ENCODE measurements around the gene ULBP2.
A peak's percentile ranks its signal among the peaks of the same experiment; 100 is the strongest.
"Not testable (repeated sequence)": the region's sequence is repeated elsewhere in the genome, so short reads cannot be mapped to it uniquely, and the experiment has no call there.

ULBP2 gene

DNA sequence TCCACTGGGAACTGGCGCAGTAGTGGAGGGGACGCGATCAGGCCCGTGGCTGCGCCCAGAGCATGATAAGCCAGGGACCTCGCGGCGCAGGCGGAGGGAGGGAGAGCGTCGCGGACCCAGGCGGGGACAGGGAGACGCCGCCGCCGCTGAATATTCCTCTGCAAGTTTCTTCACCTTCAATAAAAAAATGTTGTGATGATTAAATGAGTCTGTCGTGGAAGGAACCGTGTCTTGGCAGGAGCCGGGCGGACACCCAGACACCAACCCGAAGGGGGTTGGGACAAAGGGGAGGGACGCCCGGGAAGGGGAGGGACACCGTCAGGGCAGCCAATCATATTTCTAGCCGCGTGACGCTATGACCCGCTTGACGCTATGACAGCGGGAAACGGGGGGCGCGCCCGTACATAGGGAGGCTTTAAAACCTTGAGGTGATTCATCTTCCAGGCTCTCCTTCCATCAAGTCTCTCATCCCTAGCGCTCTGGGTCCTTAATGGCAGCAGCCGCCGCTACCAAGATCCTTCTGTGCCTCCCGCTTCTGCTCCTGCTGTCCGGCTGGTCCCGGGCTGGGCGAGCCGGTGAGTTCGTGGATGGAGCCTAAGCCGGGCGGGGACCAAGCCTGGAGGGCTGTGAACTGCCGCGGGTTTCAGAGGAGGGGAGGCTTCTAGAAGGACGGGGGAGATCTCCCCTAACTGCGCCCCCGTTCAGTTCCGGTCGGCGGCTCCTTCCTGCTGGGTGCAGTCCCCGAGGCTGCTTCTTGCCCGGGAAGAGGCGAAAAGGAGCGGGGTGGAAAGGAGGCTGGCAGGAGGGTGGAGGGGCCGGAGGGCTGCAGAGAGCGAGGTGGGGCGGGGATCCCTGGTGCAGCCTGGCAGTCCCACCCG lies at the start of gene ULBP2:
TSS of gene ULBP2 (plus strand) at position 432 of the 878 bp plus-strand sequence. CDS start at position 491, 59 bp downstream.
- DNase-seq (ENCODE audit: low spot score): peak; percentile 80

DNA sequence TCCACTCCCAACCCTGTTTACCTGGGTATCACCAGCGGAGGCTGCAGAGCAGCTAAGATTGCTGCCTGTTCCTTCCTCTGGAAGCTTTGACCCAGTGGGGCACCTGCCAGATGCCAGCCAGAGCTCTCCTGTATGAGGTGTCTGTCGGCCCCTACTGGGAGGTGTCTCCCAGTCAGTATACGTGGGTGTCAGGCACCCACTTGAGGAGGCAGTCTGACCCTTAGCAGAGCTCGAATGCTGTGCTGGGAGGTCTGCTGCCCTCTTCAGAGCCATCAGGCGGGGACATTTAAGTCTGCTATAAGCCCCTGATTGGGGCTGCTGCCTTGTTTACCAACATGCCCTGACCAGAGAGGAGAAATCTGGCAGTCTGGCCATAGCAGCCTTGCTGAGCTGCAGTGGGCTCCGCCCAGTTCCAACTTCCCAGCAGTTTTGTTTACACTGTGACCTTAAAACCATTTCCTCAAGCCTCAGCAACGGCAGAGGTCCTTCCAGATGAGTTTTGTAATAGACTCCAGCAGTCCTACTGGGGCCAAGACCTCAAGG lies 46.7 kb upstream of the ULBP2 start:
- DNase-seq (ENCODE audit: low spot score): peak; percentile 39

DNA sequence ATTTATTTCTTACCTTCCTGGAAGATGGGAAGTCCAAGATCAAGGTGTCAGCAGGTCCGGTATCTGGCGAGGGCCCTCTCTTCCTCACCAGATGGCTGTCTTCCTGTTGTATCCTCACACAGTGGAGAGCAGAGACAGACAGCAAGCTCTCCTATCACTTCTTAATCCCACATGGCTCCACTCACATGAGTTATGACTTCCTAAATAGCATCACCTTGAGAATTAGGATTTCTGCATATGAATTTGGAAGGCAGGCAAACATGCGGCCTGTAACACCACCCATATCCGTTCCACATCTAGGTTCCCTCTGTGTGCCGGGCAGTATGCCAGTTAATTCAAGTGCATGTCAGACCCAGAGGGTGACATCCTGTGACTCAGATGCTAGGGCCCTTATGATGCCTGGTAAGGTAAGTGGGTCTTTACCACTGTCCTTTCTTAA lies 46.0 kb upstream of the ULBP2 start:
- DNase-seq (ENCODE audit: low spot score): no peak

- DNase-seq (ENCODE audit: low spot score): no peak
Observed at GRCh38 chr6:149896491-149896890, 45.3 kb upstream of the ULBP2 start.

- no peak for DNase-seq (ENCODE audit: low spot score)
Observed at GRCh38 chr6:149897015-149897697, 44.7 kb upstream of the ULBP2 start.

- peak; percentile 40 for DNase-seq (ENCODE audit: low spot score)
Observed at GRCh38 chr6:149897855-149898744, 43.7 kb upstream of the ULBP2 start, which contains the start of gene RAET1E. RAET1E (minus strand) TSS chr6:149898113; CDS start chr6:149890901, 7,212 bp downstream.

DNA sequence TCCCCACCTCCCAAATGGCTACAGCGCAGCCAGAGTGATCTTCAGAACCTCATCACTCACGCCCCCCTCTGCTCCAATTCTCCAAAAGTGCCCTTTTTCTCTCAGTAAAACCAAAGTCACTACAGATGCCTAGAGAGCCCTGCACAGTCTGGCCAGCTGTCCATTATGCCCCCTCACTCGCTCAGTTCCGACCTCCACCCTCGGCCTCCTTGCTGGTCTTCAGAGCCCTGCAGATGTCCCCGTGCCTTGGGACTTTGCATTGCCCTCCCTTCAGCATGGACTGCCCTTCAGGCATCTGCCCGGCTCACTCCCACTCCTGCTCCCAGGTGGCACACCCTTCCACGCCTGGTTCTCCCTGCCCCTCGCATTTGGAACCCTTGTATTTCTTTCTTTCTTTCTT lies 42.8 kb upstream of the ULBP2 start:
- peak; percentile 37 for DNase-seq (ENCODE audit: low spot score)

DNA sequence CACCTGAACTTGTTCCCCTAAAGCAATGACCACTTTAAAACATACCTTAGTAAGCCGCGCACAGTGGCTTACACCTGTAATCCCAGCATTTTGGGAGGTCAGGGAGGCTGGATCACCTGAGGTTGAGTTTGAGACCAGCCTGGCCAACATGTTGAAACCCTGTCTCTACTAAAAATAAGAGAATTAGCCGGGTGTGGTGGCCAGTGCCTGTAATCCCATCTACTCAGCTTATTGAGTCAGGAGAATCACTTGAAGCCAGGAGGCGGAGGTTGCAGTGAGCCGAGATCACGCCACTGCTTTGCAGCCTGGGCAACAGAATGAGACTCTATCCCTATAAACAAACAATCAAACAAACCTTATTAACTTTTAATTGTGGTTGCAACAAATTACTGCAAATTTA lies 42.3 kb upstream of the ULBP2 start:
- DNase-seq (ENCODE audit: low spot score): no peak

GRCh38 chr6:149899926-149900619 lies 41.7 kb upstream of the ULBP2 start:
- DNase-seq (ENCODE audit: low spot score): no peak

DNA sequence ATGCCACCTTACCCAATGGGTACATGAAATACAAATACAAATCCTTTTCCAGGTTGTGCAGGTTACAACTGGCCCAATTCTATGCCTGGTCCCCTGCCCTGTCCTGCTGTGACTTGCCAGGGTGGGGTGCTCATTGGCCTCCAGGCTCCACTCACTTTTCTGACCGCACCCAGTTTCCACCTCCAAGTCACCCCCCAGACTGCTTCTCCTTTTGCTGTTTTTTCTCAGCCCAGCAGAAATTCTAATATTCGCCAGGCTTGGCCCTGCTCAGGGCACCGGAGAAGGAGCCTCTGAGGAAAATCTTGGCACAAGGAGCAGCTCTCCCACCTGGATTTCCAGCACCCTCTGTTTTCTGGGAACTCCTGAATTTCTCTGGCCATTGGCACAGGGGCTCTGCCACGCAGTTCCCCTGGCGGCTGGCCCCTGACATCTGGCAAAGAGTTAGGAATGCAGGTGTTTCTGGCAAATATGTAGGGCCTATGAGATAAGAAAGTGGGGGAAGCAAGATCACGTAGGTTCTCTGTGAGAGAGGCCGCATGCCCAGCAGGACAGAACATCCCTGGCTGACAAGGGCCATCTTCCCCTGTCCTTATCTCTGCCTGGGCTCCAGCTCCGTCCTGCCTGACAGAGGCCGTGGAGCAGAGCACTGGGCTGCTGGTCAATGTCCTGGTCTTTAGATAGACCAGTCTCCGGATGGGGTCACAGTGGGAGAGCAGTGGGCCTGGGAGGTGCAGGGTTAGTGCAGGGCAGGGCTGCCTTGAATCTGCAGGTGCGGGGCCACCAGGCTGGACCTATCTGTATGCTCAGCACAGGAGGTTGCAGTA lies 41.0 kb upstream of the ULBP2 start:
- no peak for DNase-seq (ENCODE audit: low spot score)

DNA sequence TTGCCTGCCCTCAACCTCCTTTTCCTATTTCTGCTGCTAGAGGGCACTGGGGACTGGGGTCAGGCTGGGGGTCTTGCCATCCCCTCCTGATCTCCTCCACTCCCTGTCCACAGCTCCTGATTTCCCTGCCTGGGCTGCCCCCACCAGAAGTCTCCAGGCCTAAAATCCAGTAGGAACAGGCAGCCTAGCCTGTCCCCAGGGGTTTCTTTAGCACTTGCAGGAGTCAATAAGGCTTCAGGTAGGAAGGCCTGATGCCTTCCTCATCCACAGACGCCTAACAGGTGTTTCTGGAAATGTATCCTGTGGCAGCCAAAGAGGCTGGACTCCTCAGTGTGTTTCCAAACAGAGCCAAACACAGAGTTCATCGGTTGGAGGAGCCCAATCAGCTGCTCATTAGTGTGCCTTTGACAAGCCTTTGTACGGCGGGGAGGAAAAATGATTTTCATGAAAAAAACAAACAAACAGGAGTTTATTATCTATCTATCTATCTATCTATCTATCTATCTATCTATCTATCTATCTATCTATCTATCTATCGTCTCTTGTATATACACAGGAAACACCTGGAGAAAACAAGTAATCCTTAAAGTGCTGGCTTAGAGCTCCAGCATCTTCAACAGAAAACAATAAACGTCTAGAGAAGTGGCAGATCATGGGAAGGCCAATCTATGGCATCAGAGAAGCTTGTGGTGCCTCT lies 40.2 kb upstream of the ULBP2 start:
- no peak for DNase-seq (ENCODE audit: low spot score)

DNA sequence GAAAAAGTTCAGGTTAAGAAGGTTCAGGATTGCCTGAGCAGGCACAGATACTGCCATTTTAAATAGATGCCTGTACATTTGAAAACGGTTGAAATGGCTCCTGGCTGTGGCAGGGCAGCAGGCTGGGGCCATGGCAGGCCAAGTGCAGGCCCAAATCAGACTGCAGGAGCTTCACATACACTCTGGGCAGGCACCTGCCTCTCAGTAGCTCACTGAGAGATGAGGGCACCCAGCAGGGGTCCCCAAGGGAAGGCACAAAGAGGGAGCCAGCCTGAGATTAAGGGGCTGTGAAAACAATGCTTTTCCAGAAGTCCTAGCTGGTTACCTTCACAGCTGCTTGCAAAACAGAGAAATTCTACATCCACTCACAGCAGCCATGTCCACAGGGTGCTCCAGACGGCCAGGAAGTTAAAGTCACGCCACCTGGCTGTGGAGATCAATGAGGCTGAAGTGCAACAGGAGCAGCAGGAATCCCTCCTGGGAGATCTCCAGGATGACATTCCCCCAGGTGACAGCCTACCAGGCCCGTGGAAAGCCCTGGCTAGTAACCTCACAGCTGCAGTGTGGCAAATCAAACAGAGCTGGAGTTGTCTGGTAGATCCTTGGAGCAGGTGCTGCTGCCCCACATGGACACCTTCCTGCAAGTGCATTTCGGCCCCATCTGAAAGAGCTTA lies 37.7 kb upstream of the ULBP2 start:
- DNase-seq (ENCODE audit: low spot score): no peak

DNA sequence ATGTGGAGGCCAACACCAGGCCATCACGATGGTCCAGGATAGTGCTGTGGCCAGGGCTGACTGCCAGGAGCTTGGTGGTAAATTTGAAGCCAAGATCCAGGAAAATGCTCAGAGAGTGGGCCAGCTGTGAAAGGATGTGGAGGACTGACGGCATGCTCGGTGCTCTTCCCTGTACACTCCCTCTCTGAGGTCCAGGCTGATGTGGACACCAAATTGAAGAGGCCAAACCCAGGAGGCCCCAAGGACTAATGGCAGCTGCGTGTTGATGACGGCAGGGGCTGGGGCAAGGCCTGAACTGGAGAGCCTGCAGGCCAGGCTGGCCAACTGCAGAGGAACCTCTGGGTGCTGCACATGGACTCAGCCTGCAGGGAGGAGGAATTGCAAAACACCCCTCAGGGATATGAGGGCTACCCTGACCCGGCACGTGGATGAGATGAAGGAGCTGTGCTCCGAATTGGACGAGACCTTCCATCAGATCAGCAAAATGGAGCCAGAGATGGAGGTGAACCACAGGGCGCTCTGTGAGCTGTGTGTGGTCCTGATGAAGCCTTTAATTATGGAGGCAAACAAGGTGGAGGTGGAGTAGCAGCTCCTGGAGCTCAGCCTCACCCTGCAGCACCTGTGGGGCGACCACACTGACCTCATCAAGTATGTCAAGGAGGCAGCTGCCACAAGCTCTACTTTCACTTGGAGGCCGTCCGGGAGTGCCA lies 37.0 kb upstream of the ULBP2 start:
- DNase-seq (ENCODE audit: low spot score): no peak

GRCh38 chr6:149905371-149905910 lies 36.4 kb upstream of the ULBP2 start:
- DNase-seq (ENCODE audit: low spot score): no peak

- peak; percentile 17 for DNase-seq (ENCODE audit: low spot score)
Observed at GRCh38 chr6:149905911-149906371, 35.9 kb upstream of the ULBP2 start.

GRCh38 chr6:149906405-149906804 lies 35.4 kb upstream of the ULBP2 start:
- DNase-seq (ENCODE audit: low spot score): no peak

- DNase-seq (ENCODE audit: low spot score): no peak
Observed at GRCh38 chr6:149907317-149907716, 34.5 kb upstream of the ULBP2 start.

DNA sequence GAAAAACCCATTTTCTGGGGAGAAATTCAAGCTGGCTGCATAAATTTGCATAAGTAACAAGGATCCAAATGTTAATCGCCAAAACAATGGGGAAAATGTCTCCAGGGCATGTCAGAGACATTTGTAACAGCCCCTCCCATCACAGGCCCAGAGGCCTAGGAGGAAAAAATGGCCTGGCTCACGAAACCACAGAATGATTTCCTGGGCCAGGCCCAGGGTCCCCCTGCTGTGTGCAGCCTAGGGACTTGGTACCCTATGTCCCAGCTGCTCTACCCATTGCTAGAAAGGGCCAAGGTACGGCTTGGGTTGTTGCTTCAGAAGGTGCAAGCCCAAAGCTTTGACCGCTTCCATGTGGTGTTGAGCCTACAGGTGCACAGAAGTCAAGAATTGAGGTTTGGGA lies 33.3 kb upstream of the ULBP2 start:
- not testable (repeated sequence) for DNase-seq (ENCODE audit: low spot score)

Measured in ecto neural progenitor cell (in vitro differentiated cells).